Measurements from ENCODE around the gene MAPK6.
A peak's percentile ranks its signal among the peaks of the same experiment; 100 is the strongest.
"Not testable (repeated sequence)": the region's sequence is repeated elsewhere in the genome, so short reads cannot be mapped to it uniquely, and the experiment has no call there.

Gene MAPK6

GRCh38 chr15:52028431-52029093 is 9.5 kb downstream of the MAPK6 start:
- Histone ChIP-seq H3K4me2 (ENCODE audit: low read length) (no peak overlapping the region), H3K9ac (ENCODE audit: low read depth, low read length) (no peak overlapping the region), H3K27me3 (ENCODE audit: control insufficient read depth, insufficient read depth, low read length) (no peaks in the 10 kb centered on the region), H3K36me3 (ENCODE audit: insufficient read depth, low read length) (peaks cover 30% of the 10 kb centered on the region), H3K9me3 (replicated peaks; ENCODE audit: low read length) (no peaks in the 10 kb centered on the region), H3K4me1 (ENCODE audit: control insufficient read depth, insufficient read depth, low read length) (peaks cover 6% of the 10 kb centered on the region), H3K4me3 (ENCODE audit: low read length) (no peak overlapping the region)

- Histone ChIP-seq H3K4me2 (ENCODE audit: low read length) (no peak overlapping the region), H3K4me1 (ENCODE audit: control insufficient read depth, insufficient read depth, low read length) (peaks cover 6% of the 10 kb centered on the region), H3K9me3 (replicated peaks; ENCODE audit: low read length) (no peaks in the 10 kb centered on the region), H3K4me3 (ENCODE audit: low read length) (no peak overlapping the region), H3K27me3 (ENCODE audit: control insufficient read depth, insufficient read depth, low read length) (no peaks in the 10 kb centered on the region), H3K36me3 (ENCODE audit: insufficient read depth, low read length) (peaks cover 38% of the 10 kb centered on the region), H3K9ac (ENCODE audit: low read depth, low read length) (no peak overlapping the region)
Observed at GRCh38 chr15:52030010-52030409, 11.0 kb downstream of the MAPK6 start.

- H3K27me3 ChIP-seq (ENCODE audit: control insufficient read depth, insufficient read depth, low read length): no peaks in the 10 kb centered on the region
- H3K4me1 ChIP-seq (ENCODE audit: control insufficient read depth, insufficient read depth, low read length): peaks cover 6% of the 10 kb centered on the region
- no peaks in the 10 kb centered on the region for H3K9me3 ChIP-seq (replicated peaks; ENCODE audit: low read length)
- H3K36me3 ChIP-seq (ENCODE audit: insufficient read depth, low read length): peaks cover 43% of the 10 kb centered on the region
- no peak overlapping the region for H3K4me2 ChIP-seq (ENCODE audit: low read length)
- H3K4me3 ChIP-seq (ENCODE audit: low read length): no peak overlapping the region
- no peak overlapping the region for H3K9ac ChIP-seq (ENCODE audit: low read depth, low read length)
Observed at GRCh38 chr15:52031556-52031955, 12.5 kb downstream of the MAPK6 start.

GRCh38 chr15:52037889-52038505 is 19.0 kb downstream of the MAPK6 start:
- no peak overlapping the region for H3K4me3 ChIP-seq (ENCODE audit: low read length)
- no peak overlapping the region for H3K9ac ChIP-seq (ENCODE audit: low read depth, low read length)
- H3K4me2 ChIP-seq (ENCODE audit: low read length): no peak overlapping the region
- H3K36me3 ChIP-seq (ENCODE audit: insufficient read depth, low read length): peaks cover 24% of the 10 kb centered on the region
- no peaks in the 10 kb centered on the region for H3K27me3 ChIP-seq (ENCODE audit: control insufficient read depth, insufficient read depth, low read length)
- H3K4me1 ChIP-seq (ENCODE audit: control insufficient read depth, insufficient read depth, low read length): peaks cover 20% of the 10 kb centered on the region
- no peaks in the 10 kb centered on the region for H3K9me3 ChIP-seq (replicated peaks; ENCODE audit: low read length)

- Histone ChIP-seq H3K9ac (ENCODE audit: low read depth, low read length) (no peak overlapping the region), H3K4me1 (ENCODE audit: control insufficient read depth, insufficient read depth, low read length) (peaks cover 20% of the 10 kb centered on the region), H3K4me2 (ENCODE audit: low read length) (peak overlapping the region; percentile 4), H3K27me3 (ENCODE audit: control insufficient read depth, insufficient read depth, low read length) (no peaks in the 10 kb centered on the region), H3K9me3 (replicated peaks; ENCODE audit: low read length) (no peaks in the 10 kb centered on the region), H3K4me3 (ENCODE audit: low read length) (no peak overlapping the region), H3K36me3 (ENCODE audit: insufficient read depth, low read length) (peaks cover 10% of the 10 kb centered on the region)
Observed at GRCh38 chr15:52039925-52040781, 21.1 kb downstream of the MAPK6 start.

- Histone ChIP-seq H3K36me3 (ENCODE audit: insufficient read depth, low read length) (peaks cover 12% of the 10 kb centered on the region), H3K9me3 (replicated peaks; ENCODE audit: low read length) (no peaks in the 10 kb centered on the region), H3K4me1 (ENCODE audit: control insufficient read depth, insufficient read depth, low read length) (peaks cover 20% of the 10 kb centered on the region), H3K4me3 (ENCODE audit: low read length) (no peak overlapping the region), H3K9ac (ENCODE audit: low read depth, low read length) (no peak overlapping the region), H3K27me3 (ENCODE audit: control insufficient read depth, insufficient read depth, low read length) (no peaks in the 10 kb centered on the region), H3K4me2 (ENCODE audit: low read length) (no peak overlapping the region)
Observed at GRCh38 chr15:52042051-52042851, 23.2 kb downstream of the MAPK6 start.

- H3K9me3 ChIP-seq (replicated peaks; ENCODE audit: low read length); H3K4me3 ChIP-seq (ENCODE audit: low read length); H3K4me2 ChIP-seq (ENCODE audit: low read length); H3K27me3 ChIP-seq (ENCODE audit: control insufficient read depth, insufficient read depth, low read length); H3K9ac ChIP-seq (ENCODE audit: low read depth, low read length): not testable (repeated sequence)
- H3K36me3 ChIP-seq (ENCODE audit: insufficient read depth, low read length): peaks cover 31% of the 10 kb centered on the region
- H3K4me1 ChIP-seq (ENCODE audit: control insufficient read depth, insufficient read depth, low read length): peaks cover 19% of the 10 kb centered on the region
Observed at GRCh38 chr15:52045795-52046298, 26.8 kb downstream of the MAPK6 start.

GRCh38 chr15:52046552-52046951 is 27.5 kb downstream of the MAPK6 start:
- Histone ChIP-seq H3K4me1 (ENCODE audit: control insufficient read depth, insufficient read depth, low read length) (peaks cover 19% of the 10 kb centered on the region), H3K36me3 (ENCODE audit: insufficient read depth, low read length) (peaks cover 31% of the 10 kb centered on the region)
- H3K4me3 ChIP-seq (ENCODE audit: low read length); H3K27me3 ChIP-seq (ENCODE audit: control insufficient read depth, insufficient read depth, low read length); H3K9ac ChIP-seq (ENCODE audit: low read depth, low read length); H3K4me2 ChIP-seq (ENCODE audit: low read length); H3K9me3 ChIP-seq (replicated peaks; ENCODE audit: low read length): not testable (repeated sequence)

GRCh38 chr15:52050416-52050815 is 31.4 kb downstream of the MAPK6 start:
- Histone ChIP-seq H3K4me2 (ENCODE audit: low read length) (no peak overlapping the region), H3K9me3 (replicated peaks; ENCODE audit: low read length) (no peaks in the 10 kb centered on the region), H3K36me3 (ENCODE audit: insufficient read depth, low read length) (peaks cover 45% of the 10 kb centered on the region), H3K27me3 (ENCODE audit: control insufficient read depth, insufficient read depth, low read length) (no peaks in the 10 kb centered on the region), H3K9ac (ENCODE audit: low read depth, low read length) (no peak overlapping the region), H3K4me1 (ENCODE audit: control insufficient read depth, insufficient read depth, low read length) (peaks cover 35% of the 10 kb centered on the region), H3K4me3 (ENCODE audit: low read length) (no peak overlapping the region)

- H3K36me3 ChIP-seq (ENCODE audit: insufficient read depth, low read length): peaks cover 54% of the 10 kb centered on the region
- peak overlapping the region; percentile 24 for H3K4me3 ChIP-seq (ENCODE audit: low read length)
- no peak overlapping the region for H3K4me2 ChIP-seq (ENCODE audit: low read length)
- no peaks in the 10 kb centered on the region for H3K27me3 ChIP-seq (ENCODE audit: control insufficient read depth, insufficient read depth, low read length)
- H3K9ac ChIP-seq (ENCODE audit: low read depth, low read length): peak overlapping the region; percentile 23
- H3K9me3 ChIP-seq (replicated peaks; ENCODE audit: low read length): no peaks in the 10 kb centered on the region
- peaks cover 35% of the 10 kb centered on the region for H3K4me1 ChIP-seq (ENCODE audit: control insufficient read depth, insufficient read depth, low read length)
Observed at GRCh38 chr15:52052066-52052935, 33.3 kb downstream of the MAPK6 start.

Measured in skeletal muscle satellite cell (primary cell).